Adipocyte (in vitro differentiated cells): Measurements from ENCODE around the gene F2.
"Not testable (repeated sequence)": the region's sequence is repeated elsewhere in the genome, so short reads cannot be mapped to it uniquely, and the experiment has no call there.

Source experiments
- DNase-seq: peaks from one replicate; pipeline ENCODE4 v3.0.0-alpha.2; 2015; ENCODE audit warnings: low read depth
- H3K27me3 ChIP-seq: replicated peaks from 2 replicates; pipeline ENCODE4 v1.7.0; 2013; ENCODE audit warnings: mild to moderate bottlenecking, low read length, moderate library complexity; ENCODE audit not compliant: control insufficient read depth, insufficient read depth
- H3K36me3 ChIP-seq: 2 replicates; pipeline ENCODE4 v1.7.0; 2013; ENCODE audit warnings: low read length, mild to moderate bottlenecking, moderate library complexity; ENCODE audit not compliant: control insufficient read depth, insufficient read depth, severe bottlenecking
- H3K4me1 ChIP-seq: 2 replicates; pipeline ENCODE4 v1.7.0; 2013; ENCODE audit warnings: mild to moderate bottlenecking, low read length, moderate library complexity; ENCODE audit not compliant: control insufficient read depth, insufficient read depth
- H3K4me3 ChIP-seq: 2 replicates; pipeline ENCODE4 v1.7.0; 2013; ENCODE audit warnings: mild to moderate bottlenecking, low read length, moderate library complexity
- H3K9ac ChIP-seq: 2 replicates; pipeline ENCODE4 v1.7.0; 2013; ENCODE audit warnings: mild to moderate bottlenecking, low read length, moderate library complexity
- H3K9me3 ChIP-seq: 2 replicates; pipeline ENCODE4 v1.7.0; 2013; ENCODE audit warnings: mild to moderate bottlenecking, low read length, moderate library complexity; ENCODE audit not compliant: control insufficient read depth

Gene F2

GRCh38 chr11:46705070-46705688, 13.8 kb upstream of the F2 start:
- Histone ChIP-seq H3K4me1 (peaks cover 14% of the 10 kb centered on the region), H3K4me3 (no peak overlapping the region), H3K9ac (no peak overlapping the region), H3K27me3 (no peaks in the 10 kb centered on the region), H3K36me3 (peaks cover 54% of the 10 kb centered on the region), H3K9me3 (no peaks in the 10 kb centered on the region)
- no peak for DNase-seq

- H3K27me3 ChIP-seq, result no peaks in the 10 kb centered on the region
- H3K4me3 ChIP-seq, result no peak overlapping the region
- no peak overlapping the region for H3K9ac ChIP-seq
- H3K9me3 ChIP-seq, result no peaks in the 10 kb centered on the region
- H3K4me1 ChIP-seq, result peaks cover 21% of the 10 kb centered on the region
- peaks cover 54% of the 10 kb centered on the region for H3K36me3 ChIP-seq
- DNase-seq, result no peak
Measured at GRCh38 chr11:46706886-46707285, 12.1 kb upstream of the F2 start.

- H3K9ac ChIP-seq, H3K4me3 ChIP-seq, DNase-seq, H3K9me3 ChIP-seq, H3K27me3 ChIP-seq: not testable (repeated sequence)
- peaks cover 21% of the 10 kb centered on the region for H3K4me1 ChIP-seq
- H3K36me3 ChIP-seq, result peaks cover 33% of the 10 kb centered on the region
Measured at GRCh38 chr11:46709351-46709750, 9.7 kb upstream of the F2 start.

- Histone ChIP-seq H3K9me3 (no peaks in the 10 kb centered on the region), H3K27me3 (no peaks in the 10 kb centered on the region), H3K4me3 (no peak overlapping the region), H3K36me3 (peaks cover 18% of the 10 kb centered on the region), H3K4me1 (peaks cover 29% of the 10 kb centered on the region), H3K9ac (peak overlapping the region; percentile 54)
- DNase-seq, result peak; percentile 80
Measured at GRCh38 chr11:46710821-46711269, 8.2 kb upstream of the F2 start.

- no peak overlapping the region for H3K4me3 ChIP-seq
- DNase-seq, result no peak
- peak overlapping the region; percentile 54 for H3K9ac ChIP-seq
- H3K9me3 ChIP-seq, result no peaks in the 10 kb centered on the region
- no peaks in the 10 kb centered on the region for H3K27me3 ChIP-seq
- peaks cover 13% of the 10 kb centered on the region for H3K36me3 ChIP-seq
- peaks cover 29% of the 10 kb centered on the region for H3K4me1 ChIP-seq
Measured at GRCh38 chr11:46711303-46711702, 7.7 kb upstream of the F2 start.

- H3K9me3 ChIP-seq, result no peaks in the 10 kb centered on the region
- no peak overlapping the region for H3K4me3 ChIP-seq
- H3K36me3 ChIP-seq, result no peaks in the 10 kb centered on the region
- no peak for DNase-seq
- H3K9ac ChIP-seq, result no peak overlapping the region
- H3K4me1 ChIP-seq, result peaks cover 30% of the 10 kb centered on the region
- no peaks in the 10 kb centered on the region for H3K27me3 ChIP-seq
Measured at GRCh38 chr11:46712874-46713576, 6.0 kb upstream of the F2 start.

GRCh38 chr11:46717825-46718154, 1.2 kb upstream of the F2 start:
- not testable (repeated sequence) for H3K9ac ChIP-seq, H3K27me3 ChIP-seq, DNase-seq, H3K4me3 ChIP-seq, H3K9me3 ChIP-seq, H3K36me3 ChIP-seq
- H3K4me1 ChIP-seq, result peaks cover 19% of the 10 kb centered on the region

GRCh38 chr11:46718155-46719019, 626 bp upstream of the F2 start:
- no peak overlapping the region for H3K9ac ChIP-seq
- no peaks in the 10 kb centered on the region for H3K9me3 ChIP-seq
- H3K27me3 ChIP-seq, result no peaks in the 10 kb centered on the region
- peaks cover 16% of the 10 kb centered on the region for H3K4me1 ChIP-seq
- DNase-seq, result no peak
- no peaks in the 10 kb centered on the region for H3K36me3 ChIP-seq
- no peak overlapping the region for H3K4me3 ChIP-seq

GRCh38 chr11:46719543-46720218, 668 bp downstream of the F2 start:
- DNase-seq, result no peak
- no peak overlapping the region for H3K9ac ChIP-seq
- no peak overlapping the region for H3K4me3 ChIP-seq
- no peaks in the 10 kb centered on the region for H3K9me3 ChIP-seq
- H3K27me3 ChIP-seq, result no peaks in the 10 kb centered on the region
- no peaks in the 10 kb centered on the region for H3K36me3 ChIP-seq
- peaks cover 8% of the 10 kb centered on the region for H3K4me1 ChIP-seq

- DNase-seq, result no peak
- H3K9me3 ChIP-seq, result no peaks in the 10 kb centered on the region
- H3K36me3 ChIP-seq, result no peaks in the 10 kb centered on the region
- no peak overlapping the region for H3K9ac ChIP-seq
- H3K4me1 ChIP-seq, result peaks cover 2% of the 10 kb centered on the region
- no peaks in the 10 kb centered on the region for H3K27me3 ChIP-seq
- no peak overlapping the region for H3K4me3 ChIP-seq
Measured at GRCh38 chr11:46721286-46721685, 2.3 kb downstream of the F2 start.
